ENCODE measurements around the gene XBP1. TPM values are rescaled to one million over a fixed set of nuclear protein-coding genes. Genes with fewer than 3 reads are reported as not detected.

Gene XBP1
- total RNA-seq, 3 donors from 2014 or later, result 116 to 238 (median 132) TPM

DNA sequence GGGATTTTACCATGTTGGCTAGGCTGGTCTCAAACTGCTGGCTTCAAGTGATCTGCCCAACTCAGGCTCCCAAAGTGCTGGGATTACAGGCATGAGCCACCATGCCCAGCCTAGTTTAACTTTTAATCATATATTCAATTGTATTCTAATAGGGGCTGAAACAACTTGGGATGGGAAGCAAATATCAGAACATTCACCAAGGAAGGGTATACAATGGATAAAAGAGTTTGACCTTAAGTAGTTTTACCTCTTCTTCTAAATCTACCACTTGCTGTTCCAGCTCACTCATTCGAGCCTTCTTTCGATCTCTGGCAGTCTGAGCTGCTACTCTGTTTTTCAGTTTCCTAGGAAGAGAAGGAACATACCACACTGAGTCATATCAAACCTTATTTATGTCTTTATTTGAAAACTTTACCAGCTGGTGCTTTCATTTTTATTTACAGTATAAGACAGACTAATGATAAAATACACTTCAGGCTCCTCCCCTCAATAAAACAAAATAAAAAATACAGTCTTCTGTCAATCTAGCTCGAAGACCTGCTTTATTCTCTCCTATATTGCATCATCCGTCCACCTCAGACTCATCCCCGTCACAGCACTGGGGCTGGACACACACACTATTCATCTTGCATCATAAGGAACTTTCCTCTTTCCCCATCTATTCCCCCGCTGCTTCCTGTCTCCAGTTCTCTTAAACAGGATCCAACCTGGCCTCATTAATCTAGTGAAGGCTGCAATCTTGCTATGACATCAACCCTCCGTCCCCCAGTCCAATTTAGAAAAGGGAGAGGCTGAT is 1.4 kb downstream of the XBP1 start:
- TF ChIP-seq, protein P1, sequence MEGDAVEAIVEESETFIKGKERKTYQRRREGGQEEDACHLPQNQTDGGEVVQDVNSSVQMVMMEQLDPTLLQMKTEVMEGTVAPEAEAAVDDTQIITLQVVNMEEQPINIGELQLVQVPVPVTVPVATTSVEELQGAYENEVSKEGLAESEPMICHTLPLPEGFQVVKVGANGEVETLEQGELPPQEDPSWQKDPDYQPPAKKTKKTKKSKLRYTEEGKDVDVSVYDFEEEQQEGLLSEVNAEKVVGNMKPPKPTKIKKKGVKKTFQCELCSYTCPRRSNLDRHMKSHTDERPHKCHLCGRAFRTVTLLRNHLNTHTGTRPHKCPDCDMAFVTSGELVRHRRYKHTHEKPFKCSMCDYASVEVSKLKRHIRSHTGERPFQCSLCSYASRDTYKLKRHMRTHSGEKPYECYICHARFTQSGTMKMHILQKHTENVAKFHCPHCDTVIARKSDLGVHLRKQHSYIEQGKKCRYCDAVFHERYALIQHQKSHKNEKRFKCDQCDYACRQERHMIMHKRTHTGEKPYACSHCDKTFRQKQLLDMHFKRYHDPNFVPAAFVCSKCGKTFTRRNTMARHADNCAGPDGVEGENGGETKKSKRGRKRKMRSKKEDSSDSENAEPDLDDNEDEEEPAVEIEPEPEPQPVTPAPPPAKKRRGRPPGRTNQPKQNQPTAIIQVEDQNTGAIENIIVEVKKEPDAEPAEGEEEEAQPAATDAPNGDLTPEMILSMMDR (IDR thresholded peaks at IDR 0.05), result no peak
- ATAC-seq (peak; percentile 56), DNase-seq (peak in 1 of 3 donors; percentile 61)
- peaks cover 7% of the 10 kb centered on the region for H3K36me3 ChIP-seq (ENCODE audit: low read depth)
- peak overlapping the region; percentile 97 for H3K4me3 ChIP-seq
- H3K9me3 ChIP-seq, result no peaks in the 10 kb centered on the region
- intact Hi-C loops (cut with DNase I, micrococcal nuclease), result no loop called here
- peaks cover 44% of the 10 kb centered on the region for H3K4me1 ChIP-seq (ENCODE audit: low read depth)

DNA sequence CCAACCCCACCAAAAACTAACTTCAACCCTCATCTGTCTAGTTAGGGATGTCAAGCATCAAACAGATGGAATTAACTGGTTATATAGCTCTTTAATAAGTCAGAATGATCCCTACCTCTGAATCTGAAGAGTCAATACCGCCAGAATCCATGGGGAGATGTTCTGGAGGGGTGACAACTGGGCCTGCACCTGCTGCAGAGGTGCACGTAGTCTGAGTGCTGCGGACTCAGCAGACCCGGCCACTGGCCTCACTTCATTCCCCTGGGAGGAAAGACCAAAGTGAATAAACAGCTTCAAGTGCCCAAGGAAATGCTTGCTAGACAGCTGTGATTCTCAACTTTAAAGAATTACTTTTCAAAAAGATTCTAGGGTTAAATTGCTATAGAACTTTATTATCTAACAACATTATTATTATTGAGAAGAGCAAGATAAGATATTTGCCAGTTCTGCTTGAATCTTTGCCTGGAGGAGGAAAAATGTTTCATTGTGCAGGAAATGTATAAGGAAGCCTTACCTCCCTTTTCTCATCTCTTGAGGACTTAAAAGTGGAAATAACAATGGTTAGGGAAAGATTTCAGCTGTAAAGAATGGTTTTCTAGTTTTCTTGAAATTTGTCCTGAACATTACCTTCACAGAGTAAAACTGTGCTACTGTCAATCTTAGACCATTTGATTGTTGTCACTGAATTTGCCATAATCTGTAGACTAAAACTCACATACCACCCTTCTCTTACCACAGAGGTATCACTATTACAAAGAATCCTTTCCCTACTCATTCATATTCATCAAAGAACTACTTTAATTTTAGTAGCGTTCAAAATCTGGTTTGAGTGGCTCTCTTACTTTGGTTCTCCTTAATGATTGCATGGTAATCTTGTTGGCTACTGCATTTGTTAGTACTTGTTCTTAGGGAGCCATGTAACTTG is 4.2 kb downstream of the XBP1 start:
- Histone ChIP-seq H3K9me3 (no peaks in the 10 kb centered on the region), H3K36me3 (ENCODE audit: low read depth) (peaks cover 7% of the 10 kb centered on the region), H3K4me1 (ENCODE audit: low read depth) (peaks cover 34% of the 10 kb centered on the region), H3K4me3 (no peak overlapping the region)
- ATAC-seq (no peak), DNase-seq (no peak)
- TF ChIP-seq, protein P1 (IDR thresholded peaks at IDR 0.05), result no peak
- intact Hi-C loops (cut with DNase I, micrococcal nuclease), result no loop called here

DNA sequence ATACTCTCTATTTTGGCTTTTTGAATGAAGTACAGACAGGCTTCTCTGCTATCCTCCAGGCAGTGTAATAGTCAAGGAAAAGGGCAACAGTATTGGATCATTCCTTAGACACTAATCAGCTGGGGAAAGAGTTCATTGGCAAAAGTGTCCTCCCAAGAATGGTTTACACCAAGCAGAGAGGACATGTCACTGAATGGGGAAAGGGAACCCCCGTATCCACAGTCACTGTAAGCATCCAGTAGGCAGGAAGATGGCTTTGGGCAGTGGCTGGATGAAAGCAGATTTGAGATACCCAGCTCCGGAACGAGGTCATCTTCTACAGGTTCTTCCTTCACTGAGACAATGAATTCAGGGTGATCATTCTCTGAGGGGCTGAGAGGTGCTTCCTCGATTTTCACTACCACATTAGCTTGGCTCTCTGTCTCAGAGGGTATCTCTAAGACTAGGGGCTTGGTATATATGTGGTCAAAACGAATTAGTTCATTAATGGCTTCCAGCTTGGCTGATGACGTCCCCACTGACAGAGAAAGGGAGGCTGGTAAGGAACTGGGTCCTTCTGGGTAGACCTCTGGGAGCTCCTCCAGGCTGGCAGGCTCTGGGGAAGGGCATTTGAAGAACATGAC is 5.2 kb downstream of the XBP1 start:
- no peak for DNase-seq
- no peak overlapping the region for H3K4me3 ChIP-seq
- peaks cover 7% of the 10 kb centered on the region for H3K36me3 ChIP-seq (ENCODE audit: low read depth)
- TF ChIP-seq, protein P1 (IDR thresholded peaks at IDR 0.05), result no peak
- no peaks in the 10 kb centered on the region for H3K9me3 ChIP-seq
- intact Hi-C loops (cut with DNase I, micrococcal nuclease), result no loop called here
- peaks cover 33% of the 10 kb centered on the region for H3K4me1 ChIP-seq (ENCODE audit: low read depth)
- ATAC-seq, result no peak

DNA sequence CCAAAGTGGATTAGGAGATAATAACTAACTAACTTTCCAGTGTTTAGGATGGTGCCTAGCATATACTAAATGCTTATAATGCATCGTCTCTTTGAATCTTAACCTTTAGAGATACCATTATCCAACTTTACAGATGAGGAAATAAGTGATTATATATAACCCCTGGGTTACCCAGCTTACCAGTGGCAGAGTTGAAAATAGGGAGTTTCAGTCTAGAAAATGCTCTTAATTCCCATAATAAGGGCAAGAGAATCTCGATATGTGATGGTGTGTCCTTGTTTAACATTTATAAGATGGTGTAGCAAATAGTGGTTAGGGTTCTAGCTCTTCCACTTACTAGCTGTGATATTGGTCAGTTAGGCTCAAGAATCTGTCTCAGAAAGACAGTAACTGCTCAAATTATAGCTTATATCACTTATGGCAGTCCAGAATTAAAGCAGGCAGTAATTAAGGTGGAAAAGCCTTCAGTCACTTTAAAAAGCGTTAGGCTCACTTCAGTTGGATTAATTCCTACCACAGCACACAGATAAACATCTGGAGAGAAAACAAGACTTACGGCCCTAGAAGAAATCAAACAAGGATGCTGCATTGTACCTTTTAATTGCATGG is 6.3 kb downstream of the XBP1 start:
- H3K4me1 ChIP-seq (ENCODE audit: low read depth), result peaks cover 33% of the 10 kb centered on the region
- TF ChIP-seq, protein P1 (IDR thresholded peaks at IDR 0.05), result no peak
- ATAC-seq (no peak), DNase-seq (no peak)
- peaks cover 7% of the 10 kb centered on the region for H3K36me3 ChIP-seq (ENCODE audit: low read depth)
- no peak overlapping the region for H3K4me3 ChIP-seq
- intact Hi-C loops (cut with DNase I, micrococcal nuclease), result no loop called here
- no peaks in the 10 kb centered on the region for H3K9me3 ChIP-seq

All from mucosa of descending colon (tissue), 3 donors.